ENCODE results near the gene SYNE3.

SYNE3 gene

DNA sequence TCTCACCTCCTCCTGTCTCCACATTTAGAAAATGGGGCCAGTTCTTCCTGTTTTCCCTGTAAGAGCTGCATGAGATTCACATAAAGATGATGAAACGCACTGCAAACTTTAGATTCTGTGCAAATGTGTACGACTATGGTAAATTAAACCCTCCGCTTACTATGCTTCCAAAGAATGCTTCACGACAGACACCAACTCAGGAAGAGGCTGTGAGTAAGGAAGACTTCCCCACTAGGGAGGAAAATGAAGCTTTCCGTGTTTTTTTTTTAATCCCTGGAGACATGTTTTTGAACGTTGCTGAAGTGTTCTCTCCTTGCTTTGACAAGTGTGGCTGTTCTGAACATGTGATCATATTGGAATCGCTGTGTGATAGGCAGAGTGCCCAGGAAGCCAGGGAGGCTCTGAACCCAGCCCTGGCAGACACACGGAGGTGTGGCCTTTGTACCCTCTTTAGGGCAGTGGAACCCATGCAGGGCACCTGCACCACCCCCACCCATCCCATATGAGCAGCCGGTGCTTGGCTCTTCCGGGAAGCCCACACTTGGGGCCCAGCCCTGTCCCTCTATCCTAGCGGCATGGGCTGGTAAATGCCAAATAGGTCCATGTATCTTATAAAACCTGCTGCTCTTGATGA, 7.5 kb upstream of the SYNE3 start:
- peak; percentile 12 for TF ChIP-seq CTCF (IDR thresholded peaks at IDR 0.05; ENCODE audit: low read depth, low read length)

DNA sequence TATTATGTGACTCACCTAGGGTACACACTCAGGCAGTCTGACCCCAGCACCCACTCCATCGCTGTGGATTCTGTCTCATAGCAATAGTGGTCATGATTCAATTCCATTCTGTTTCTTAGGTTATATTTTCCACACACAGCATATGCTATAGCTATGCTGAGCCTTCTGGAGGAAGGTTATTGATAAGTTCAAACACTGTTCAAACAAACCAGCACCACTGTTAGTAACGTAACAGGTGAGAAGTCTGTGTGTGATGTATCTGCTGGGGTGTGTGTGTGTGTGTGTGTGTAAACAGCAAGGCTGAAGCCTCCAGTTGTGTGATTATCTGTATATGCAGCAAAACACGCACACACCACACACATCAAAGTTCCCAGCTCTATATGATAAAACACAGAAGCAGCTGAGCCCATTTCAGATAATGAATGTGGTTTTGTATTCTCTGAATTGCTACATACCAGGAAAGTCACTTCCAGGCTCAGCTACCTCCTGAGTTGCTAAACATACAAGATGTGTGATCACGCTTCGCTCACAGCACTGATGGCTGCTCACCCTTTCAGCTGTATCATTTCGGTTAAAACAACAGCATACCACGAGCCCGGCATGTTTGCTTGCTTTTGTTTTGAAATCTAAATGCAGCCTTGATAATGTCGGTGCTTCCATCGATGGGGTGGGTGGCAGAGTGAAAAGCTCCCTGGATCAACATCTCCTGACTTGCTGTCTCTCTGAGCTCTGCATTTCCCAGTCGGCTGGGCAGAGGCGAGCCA, 6.8 kb upstream of the SYNE3 start:
- H3K4me3 ChIP-seq (replicated peaks in 1 of 2; ENCODE audit: low read depth in 2 of 2, low read length in 2 of 2) = peak overlapping the region in 1 of 2 donors; percentile 30
- TF ChIP-seq CTCF (IDR thresholded peaks at IDR 0.05; ENCODE audit: low read depth, low read length) = no peak
- DNase-seq (ENCODE audit: low read depth in 2 of 2) = peak; percentile 59 to 70

More for the DNA sequence above, 7.5 kb upstream of the SYNE3 start:
- DNase-seq (ENCODE audit: low read depth in 2 of 2) = peak; percentile 70 to 92
- peak overlapping the region in 1 of 2 donors; percentile 30 for H3K4me3 ChIP-seq (replicated peaks in 1 of 2; ENCODE audit: low read depth in 2 of 2, low read length in 2 of 2)

DNA sequence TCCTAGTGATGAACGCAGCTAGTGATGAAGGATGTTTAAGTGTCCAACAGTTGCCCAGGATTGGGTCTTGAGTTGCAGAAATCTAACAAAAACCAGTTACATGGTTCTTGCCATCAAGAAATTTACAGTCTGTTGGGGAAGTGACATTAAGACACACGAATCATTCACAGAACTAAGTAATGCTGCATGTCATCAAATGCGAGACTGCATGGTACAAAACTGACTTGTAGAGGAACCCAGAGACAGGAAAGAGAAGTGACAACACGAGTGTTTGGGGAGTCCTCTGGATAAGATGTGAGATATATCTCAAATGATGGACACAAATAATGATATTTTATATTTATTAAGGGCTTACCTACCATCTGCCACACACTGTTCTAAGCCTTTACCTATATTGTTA, 6.1 kb upstream of the SYNE3 start:
- TF ChIP-seq CTCF (IDR thresholded peaks at IDR 0.05; ENCODE audit: low read depth, low read length) = no peak
- no peak for DNase-seq (ENCODE audit: low read depth in 2 of 2)

GRCh38 chr14:95522116-95522515, 5.7 kb upstream of the SYNE3 start:
- no peak for DNase-seq (ENCODE audit: low read depth in 2 of 2)
- no peak overlapping the region for H3K4me3 ChIP-seq (replicated peaks in 1 of 2; ENCODE audit: low read depth in 2 of 2, low read length in 2 of 2)
- no peak for TF ChIP-seq CTCF (IDR thresholded peaks at IDR 0.05; ENCODE audit: low read depth, low read length)

More for the DNA sequence above, 6.1 kb upstream of the SYNE3 start:
- no peak overlapping the region for H3K4me3 ChIP-seq (replicated peaks in 1 of 2; ENCODE audit: low read depth in 2 of 2, low read length in 2 of 2)

DNA sequence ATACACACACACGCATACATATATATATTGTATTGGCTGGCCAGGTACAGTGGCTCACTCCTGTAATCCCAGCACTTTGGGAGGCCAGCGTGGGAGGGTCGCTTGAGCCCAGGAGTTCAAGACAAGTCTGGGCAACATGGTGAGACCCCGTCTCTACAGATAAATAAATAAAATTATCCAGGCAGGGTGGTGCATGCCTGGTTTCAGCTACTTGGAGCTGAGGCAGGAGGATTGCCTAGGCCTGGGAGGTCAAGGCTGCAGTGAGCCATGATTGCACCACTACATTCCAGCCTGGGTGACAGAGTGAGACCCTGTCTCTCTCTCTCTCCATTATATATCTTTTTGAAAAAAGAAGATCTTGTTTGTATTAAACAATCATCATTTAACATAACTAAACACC, 4.6 kb upstream of the SYNE3 start:
- no peak for TF ChIP-seq CTCF (IDR thresholded peaks at IDR 0.05; ENCODE audit: low read depth, low read length)
- H3K4me3 ChIP-seq (replicated peaks in 1 of 2; ENCODE audit: low read depth in 2 of 2, low read length in 2 of 2) = no peak overlapping the region
- DNase-seq (ENCODE audit: low read depth in 2 of 2) = no peak

GRCh38 chr14:95520346-95520745, 3.9 kb upstream of the SYNE3 start:
- TF ChIP-seq CTCF (IDR thresholded peaks at IDR 0.05; ENCODE audit: low read depth, low read length) = no peak
- no peak overlapping the region for H3K4me3 ChIP-seq (replicated peaks in 1 of 2; ENCODE audit: low read depth in 2 of 2, low read length in 2 of 2)
- DNase-seq (ENCODE audit: low read depth in 2 of 2) = no peak

All from cardiac fibroblast (primary cell).